SK-N-SH (cell line): ENCODE measurements around the gene FUNDC1. TPM values are rescaled to one million over a fixed set of nuclear protein-coding genes. Genes with fewer than 3 reads are reported as not detected.

Experiments used
- CTCF ChIA-PET: fragments of 300-600, 350-600 bp; formaldehyde crosslinking; extraction: SDS; loops from one replicate; lab custom pipeline; 2021; lab: Yijun Ruan, JAX
- POLR2A ChIA-PET: fragments of 350-600 bp; sonication (Branson Sonifier 250); formaldehyde crosslinking; extraction: SDS; loops from one replicate; lab custom pipeline; 2020; ENCODE audit warnings: antibody characterized with exemption, inconsistent platforms; lab: Yijun Ruan, JAX
- DNase-seq: peaks from one replicate; pipeline ENCODE4 v3.0.0; 2012
- H2AFZ ChIP-seq: fragments of 200-600 bp; sonication (generic); 2 replicates; pipeline ENCODE4 v1.8.1; 2016; ENCODE audit warnings: antibody characterized with exemption, mild to moderate bottlenecking, low read depth
- H3F3A ChIP-seq: fragments of 200-600 bp; sonication (generic); replicated peaks from 2 replicates; pipeline ENCODE3; 2016; ENCODE audit warnings: antibody characterized with exemption, mild to moderate bottlenecking; ENCODE audit not compliant: insufficient read depth
- H3K27ac ChIP-seq, 2 experiments: fragments of 200-500 bp in 1 of 2; fragments of 200-600 bp in 1 of 2; sonication (Bioruptor generic) in 1 of 2; sonication (generic), shearing (Covaris generic) in 1 of 2; 2 replicates each; pipeline versions ENCODE4 v1.5.1 to v1.6.1; 2014 to 2016; ENCODE audit warnings: low read depth in 2 of 2, inconsistent platforms in 1 of 2, low read length in 1 of 2, mild to moderate bottlenecking in 1 of 2, mixed read lengths in 1 of 2
- H3K27me3 ChIP-seq: fragments of 200-600 bp; sonication (generic), shearing (Covaris generic); 2 replicates; pipeline ENCODE4 v1.6.1; 2016; ENCODE audit warnings: mixed run types; ENCODE audit not compliant: insufficient read depth
- H3K36me3 ChIP-seq, 2 experiments: fragments of 200-500 bp in 1 of 2; fragments of 200-600 bp in 1 of 2; sonication (Bioruptor generic) in 1 of 2; sonication (generic) in 1 of 2; replicated peaks in 1 of 2; 2 replicates each; pipeline versions ENCODE3 to v1.5.1; 2014 to 2016; ENCODE audit warnings: low read length in 1 of 2, mild to moderate bottlenecking in 1 of 2; ENCODE audit not compliant: insufficient read depth in 2 of 2, control insufficient read depth in 1 of 2
- H3K4me1 ChIP-seq, 2 experiments: fragments of 200-500 bp in 1 of 2; fragments of 200-600 bp in 1 of 2; sonication (Bioruptor generic) in 1 of 2; sonication (generic), shearing (Covaris generic) in 1 of 2; 2 replicates each; pipeline versions ENCODE4 v1.5.1 to v1.6.1; 2014 to 2016; ENCODE audit warnings: low read depth in 1 of 2, low read length in 1 of 2, mixed run types in 1 of 2; ENCODE audit not compliant: insufficient read depth in 2 of 2, control insufficient read depth in 1 of 2
- H3K4me2 ChIP-seq: fragments of 200-600 bp; sonication (generic), shearing (Covaris generic); 2 replicates; pipeline ENCODE4 v1.6.1; 2017; ENCODE audit warnings: mixed run types
- H3K4me3 ChIP-seq, 2 experiments: fragments of 200-500 bp in 1 of 2; fragments of 200-600 bp in 1 of 2; sonication (Bioruptor generic) in 1 of 2; sonication (generic), shearing (Covaris generic) in 1 of 2; 2 replicates each; pipeline versions ENCODE4 v1.5.1 to v1.8.1; 2014 to 2016; ENCODE audit warnings: low read depth in 2 of 2, inconsistent platforms in 1 of 2, low read length in 1 of 2, mild to moderate bottlenecking in 1 of 2, mixed read lengths in 1 of 2, moderate library complexity in 1 of 2
- H3K79me2 ChIP-seq: fragments of 200-600 bp; sonication (generic); 2 replicates; pipeline ENCODE4 v1.8.1; 2017; ENCODE audit warnings: mild to moderate bottlenecking; ENCODE audit not compliant: insufficient read depth
- H3K9ac ChIP-seq: fragments of 200-600 bp; sonication (generic); 2 replicates; pipeline ENCODE4 v1.6.1; 2017; ENCODE audit warnings: mixed run types
- H3K9me2 ChIP-seq: fragments of 200-600 bp; sonication (generic); 2 replicates; pipeline ENCODE4 v1.6.1; 2017; ENCODE audit warnings: mixed run types
- H3K9me3 ChIP-seq: fragments of 200-600 bp; sonication (generic); 2 replicates; pipeline ENCODE4 v1.6.1; 2017; ENCODE audit warnings: mixed run types, mild to moderate bottlenecking, moderate library complexity
- H4K20me1 ChIP-seq: fragments of 200-600 bp; sonication (generic); 2 replicates; pipeline ENCODE4 v1.6.1; 2017; ENCODE audit warnings: mild to moderate bottlenecking, mixed run types; ENCODE audit not compliant: insufficient read depth
- ELF1 ChIP-seq: IDR thresholded peaks from 2 replicates; pipeline ENCODE4 v1.4.0; 2012
- EP300 ChIP-seq, 2 experiments: IDR thresholded peaks; 2 replicates each; pipeline versions ENCODE4 v1.4.0 to v1.6.1; 2012; ENCODE audit warnings: borderline replicate concordance in 1 of 2, low read depth in 1 of 2, low read length in 1 of 2
- FOSL2 ChIP-seq: IDR thresholded peaks from 2 replicates; pipeline ENCODE4 v1.4.0; 2012; ENCODE audit warnings: low read depth, mild to moderate bottlenecking, moderate library complexity, borderline replicate concordance
- FOXJ3 ChIP-seq: sonication (generic); formaldehyde crosslinking; IDR thresholded peaks from 2 replicates; pipeline ENCODE4 v1.5.1; 2020; ENCODE audit warnings: mild to moderate bottlenecking, missing genetic modification reagents
- GABPA ChIP-seq: IDR thresholded peaks from 2 replicates; pipeline ENCODE4 v1.4.0; 2012; ENCODE audit warnings: low read depth, mild to moderate bottlenecking
- GATA2 ChIP-seq: sonication (generic); formaldehyde crosslinking; IDR thresholded peaks from 2 replicates; pipeline ENCODE4 v1.5.0; 2020; ENCODE audit warnings: mild to moderate bottlenecking, missing genetic modification reagents
- JUND ChIP-seq: IDR thresholded peaks from 2 replicates; pipeline ENCODE4 v1.4.0; 2012
- MEF2A ChIP-seq: IDR thresholded peaks from 2 replicates; pipeline ENCODE4 v1.4.0; 2012; ENCODE audit warnings: low read depth, borderline replicate concordance
- NFIC ChIP-seq: IDR thresholded peaks from 2 replicates; pipeline ENCODE4 v1.4.0; 2012; ENCODE audit warnings: borderline replicate concordance
- NRF1 ChIP-seq: IDR thresholded peaks from 2 replicates; pipeline ENCODE4 v1.6.1; 2012; ENCODE audit warnings: low read depth, mild to moderate bottlenecking, low read length
- POLR2AphosphoS5 ChIP-seq: IDR thresholded peaks from 2 replicates; pipeline ENCODE4 v1.6.1; 2012; ENCODE audit warnings: low read depth, low read length
- RAD21 ChIP-seq: IDR thresholded peaks from 2 replicates; pipeline ENCODE4 v1.6.1; 2012; ENCODE audit warnings: mild to moderate bottlenecking, low read length
- RCOR1 ChIP-seq: fragments of 150-350 bp; IDR thresholded peaks from 2 replicates; pipeline ENCODE4 v1.6.1; 2017; ENCODE audit warnings: antibody characterized with exemption, low read length
- RFX5 ChIP-seq: IDR thresholded peaks from 2 replicates; pipeline ENCODE4 v1.6.1; 2012; ENCODE audit warnings: mild to moderate bottlenecking, improper control_type of control experiment, low read length
- SIN3A ChIP-seq: IDR thresholded peaks from 2 replicates; pipeline ENCODE4 v1.6.1; 2012; ENCODE audit warnings: low read depth, mild to moderate bottlenecking, low read length, moderate library complexity, borderline replicate concordance
- SMC3 ChIP-seq: IDR thresholded peaks from 2 replicates; pipeline ENCODE4 v1.6.1; 2012; ENCODE audit warnings: low read depth, low read length, improper control_type of control experiment
- TAF1 ChIP-seq: IDR thresholded peaks from 2 replicates; pipeline ENCODE4 v1.6.1; 2012; ENCODE audit warnings: low read depth, mild to moderate bottlenecking, low read length, moderate library complexity, borderline replicate concordance
- TCF12 ChIP-seq: IDR thresholded peaks from 2 replicates; pipeline ENCODE4 v1.4.0; 2012
- TEAD4 ChIP-seq: IDR thresholded peaks from 2 replicates; pipeline ENCODE4 v1.4.0; 2012; ENCODE audit warnings: mild to moderate bottlenecking, borderline replicate concordance; ENCODE audit not compliant: insufficient read depth
- ZBTB33 ChIP-seq: IDR thresholded peaks from 2 replicates; pipeline ENCODE4 v1.4.0; 2012; ENCODE audit warnings: low read depth, borderline replicate concordance
- WGBS: methylation state at CpG from one replicate; pipeline ENCODE4 v1.1.6; 2017; ENCODE audit warnings: low lambda C conversion rate; 5-methylcytosine and 5-hydroxymethylcytosine counted together
- polyA plus RNA-seq, 3 experiments: library from polyadenylated mRNA; depleted of rRNA; stranded (reverse); fragments of >200 nt; gene quantifications; 2 replicates each; pipeline ENCODE4 v1.2.3, GENCODE V29; 2012
- TF ChIP-seq, protein P1 (sequence below): fragments of 150-350 bp; IDR thresholded peaks from 2 replicates; pipeline ENCODE4 v1.6.1; 2017; ENCODE audit warnings: antibody characterized with exemption, low read length, low read depth, borderline replicate concordance
- TF ChIP-seq, protein P2 (sequence below): IDR thresholded peaks from 2 replicates; pipeline ENCODE4 v1.4.0; 2012; ENCODE audit warnings: low read depth, borderline replicate concordance
- TF ChIP-seq, protein P3 (sequence below): IDR thresholded peaks from 2 replicates; pipeline ENCODE4 v1.4.0; 2012; ENCODE audit warnings: low read depth

Gene FUNDC1
- polyA plus RNA-seq, 1 of the 3 experiments (the other 2 are of a cell fraction), result 23.5 TPM

DNA sequence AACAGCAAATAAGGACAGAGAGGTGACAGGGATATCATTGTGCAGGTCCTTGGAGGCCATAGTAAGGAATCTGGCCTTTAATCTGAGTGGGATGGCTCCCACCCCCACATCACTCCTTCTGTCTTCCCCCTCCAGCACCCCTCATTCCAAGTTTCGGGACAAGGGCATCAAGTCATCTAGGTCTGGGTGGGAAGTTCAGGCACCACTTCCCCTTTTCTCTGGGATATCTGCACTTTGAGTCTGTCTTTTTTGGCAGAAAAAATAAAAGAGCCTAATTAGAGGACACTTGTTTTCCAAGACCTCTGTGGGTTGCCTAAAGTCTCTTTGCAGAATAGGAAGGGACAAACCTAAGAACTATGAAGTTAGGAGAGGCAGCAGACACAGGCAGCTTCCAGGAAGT is 60.1 kb downstream of the FUNDC1 start:
- Histone ChIP-seq H4K20me1 (no peaks in the 10 kb centered on the region), H3K79me2 (no peaks in the 10 kb centered on the region), H3K9me3 (no peaks in the 10 kb centered on the region), H3F3A (no peaks in the 10 kb centered on the region), H3K9me2 (no peaks in the 10 kb centered on the region), H3K4me1 (no peaks in the 10 kb centered on the region), H3K36me3 (no peaks in the 10 kb centered on the region), H3K27ac (no peak overlapping the region), H3K27me3 (no peaks in the 10 kb centered on the region; the same call in 1 of the 2 replicates), H3K4me2 (no peak overlapping the region), H2AFZ (no peak overlapping the region), H3K4me3 (no peak overlapping the region), H3K9ac (no peak overlapping the region)
- no peak for DNase-seq
- ChIA-PET CTCF (no interaction called here), POLR2A (no interaction called here)
- 17% methylated on average over 1 of the region's 1 CpG for WGBS
- no peak for TF ChIP-seq MEF2A
- TF ChIP-seq ZBTB33, result no peak
- no peak for TF ChIP-seq EP300 (IDR thresholded peaks at IDR 0.05; ENCODE audit: borderline replicate concordance in 1 of 2, low read depth in 1 of 2, low read length in 1 of 2)
- no peak for TF ChIP-seq ELF1
- TF ChIP-seq, protein P1, sequence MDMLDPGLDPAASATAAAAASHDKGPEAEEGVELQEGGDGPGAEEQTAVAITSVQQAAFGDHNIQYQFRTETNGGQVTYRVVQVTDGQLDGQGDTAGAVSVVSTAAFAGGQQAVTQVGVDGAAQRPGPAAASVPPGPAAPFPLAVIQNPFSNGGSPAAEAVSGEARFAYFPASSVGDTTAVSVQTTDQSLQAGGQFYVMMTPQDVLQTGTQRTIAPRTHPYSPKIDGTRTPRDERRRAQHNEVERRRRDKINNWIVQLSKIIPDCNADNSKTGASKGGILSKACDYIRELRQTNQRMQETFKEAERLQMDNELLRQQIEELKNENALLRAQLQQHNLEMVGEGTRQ, result no peak
- no peak for TF ChIP-seq TAF1
- no peak for TF ChIP-seq FOSL2
- TF ChIP-seq JUND, result no peak
- TF ChIP-seq, protein P2, sequence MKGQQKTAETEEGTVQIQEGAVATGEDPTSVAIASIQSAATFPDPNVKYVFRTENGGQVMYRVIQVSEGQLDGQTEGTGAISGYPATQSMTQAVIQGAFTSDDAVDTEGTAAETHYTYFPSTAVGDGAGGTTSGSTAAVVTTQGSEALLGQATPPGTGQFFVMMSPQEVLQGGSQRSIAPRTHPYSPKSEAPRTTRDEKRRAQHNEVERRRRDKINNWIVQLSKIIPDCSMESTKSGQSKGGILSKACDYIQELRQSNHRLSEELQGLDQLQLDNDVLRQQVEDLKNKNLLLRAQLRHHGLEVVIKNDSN, result no peak
- TF ChIP-seq RCOR1, result no peak
- no peak for TF ChIP-seq TEAD4
- no peak for TF ChIP-seq POLR2AphosphoS5
- TF ChIP-seq RFX5, result no peak
- TF ChIP-seq SMC3, result no peak
- no peak for TF ChIP-seq GABPA
- no peak for TF ChIP-seq GATA2 (CRISPR knock-in tag)
- no peak for TF ChIP-seq NRF1

GRCh38 chrX:44480591-44480990 is 62.1 kb downstream of the FUNDC1 start:
- H3K9me3 ChIP-seq, result no peaks in the 10 kb centered on the region
- POLR2A ChIA-PET, result no interaction called here
- no peaks in the 10 kb centered on the region for H3K4me1 ChIP-seq
- H4K20me1 ChIP-seq, result no peaks in the 10 kb centered on the region
- no peak for DNase-seq
- H3K4me3 ChIP-seq, result no peak overlapping the region
- no peak overlapping the region for H3K4me2 ChIP-seq
- H3K27ac ChIP-seq, result no peak overlapping the region
- H2AFZ ChIP-seq, result no peak overlapping the region
- CTCF ChIA-PET, result no interaction called here
- H3F3A ChIP-seq, result no peaks in the 10 kb centered on the region
- H3K9me2 ChIP-seq, result no peaks in the 10 kb centered on the region
- no peaks in the 10 kb centered on the region for H3K79me2 ChIP-seq
- WGBS, result 35% methylated on average over 2 of the region's 2 CpGs
- H3K27me3 ChIP-seq, result no peaks in the 10 kb centered on the region; the same call in 1 of the 2 replicates
- no peak overlapping the region for H3K9ac ChIP-seq
- H3K36me3 ChIP-seq, result no peaks in the 10 kb centered on the region
- TF ChIP-seq FOXJ3 (CRISPR knock-in tag) (no peak), RFX5 (no peak), NRF1 (no peak), EP300 (IDR thresholded peaks at IDR 0.05; ENCODE audit: borderline replicate concordance in 1 of 2, low read depth in 1 of 2, low read length in 1 of 2) (no peak), RAD21 (no peak), NFIC (no peak), RCOR1 (no peak), SIN3A (no peak), TCF12 (no peak)
- TF ChIP-seq, protein P3, sequence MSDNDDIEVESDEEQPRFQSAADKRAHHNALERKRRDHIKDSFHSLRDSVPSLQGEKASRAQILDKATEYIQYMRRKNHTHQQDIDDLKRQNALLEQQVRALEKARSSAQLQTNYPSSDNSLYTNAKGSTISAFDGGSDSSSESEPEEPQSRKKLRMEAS, result no peak
- TF ChIP-seq, protein P2, result no peak
